Measurements from ENCODE around the gene ADARB1.
"Not testable (repeated sequence)": the region's sequence is repeated elsewhere in the genome, so short reads cannot be mapped to it uniquely, and the experiment has no call there.

Gene ADARB1, protein sequence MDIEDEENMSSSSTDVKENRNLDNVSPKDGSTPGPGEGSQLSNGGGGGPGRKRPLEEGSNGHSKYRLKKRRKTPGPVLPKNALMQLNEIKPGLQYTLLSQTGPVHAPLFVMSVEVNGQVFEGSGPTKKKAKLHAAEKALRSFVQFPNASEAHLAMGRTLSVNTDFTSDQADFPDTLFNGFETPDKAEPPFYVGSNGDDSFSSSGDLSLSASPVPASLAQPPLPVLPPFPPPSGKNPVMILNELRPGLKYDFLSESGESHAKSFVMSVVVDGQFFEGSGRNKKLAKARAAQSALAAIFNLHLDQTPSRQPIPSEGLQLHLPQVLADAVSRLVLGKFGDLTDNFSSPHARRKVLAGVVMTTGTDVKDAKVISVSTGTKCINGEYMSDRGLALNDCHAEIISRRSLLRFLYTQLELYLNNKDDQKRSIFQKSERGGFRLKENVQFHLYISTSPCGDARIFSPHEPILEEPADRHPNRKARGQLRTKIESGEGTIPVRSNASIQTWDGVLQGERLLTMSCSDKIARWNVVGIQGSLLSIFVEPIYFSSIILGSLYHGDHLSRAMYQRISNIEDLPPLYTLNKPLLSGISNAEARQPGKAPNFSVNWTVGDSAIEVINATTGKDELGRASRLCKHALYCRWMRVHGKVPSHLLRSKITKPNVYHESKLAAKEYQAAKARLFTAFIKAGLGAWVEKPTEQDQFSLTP

DNA sequence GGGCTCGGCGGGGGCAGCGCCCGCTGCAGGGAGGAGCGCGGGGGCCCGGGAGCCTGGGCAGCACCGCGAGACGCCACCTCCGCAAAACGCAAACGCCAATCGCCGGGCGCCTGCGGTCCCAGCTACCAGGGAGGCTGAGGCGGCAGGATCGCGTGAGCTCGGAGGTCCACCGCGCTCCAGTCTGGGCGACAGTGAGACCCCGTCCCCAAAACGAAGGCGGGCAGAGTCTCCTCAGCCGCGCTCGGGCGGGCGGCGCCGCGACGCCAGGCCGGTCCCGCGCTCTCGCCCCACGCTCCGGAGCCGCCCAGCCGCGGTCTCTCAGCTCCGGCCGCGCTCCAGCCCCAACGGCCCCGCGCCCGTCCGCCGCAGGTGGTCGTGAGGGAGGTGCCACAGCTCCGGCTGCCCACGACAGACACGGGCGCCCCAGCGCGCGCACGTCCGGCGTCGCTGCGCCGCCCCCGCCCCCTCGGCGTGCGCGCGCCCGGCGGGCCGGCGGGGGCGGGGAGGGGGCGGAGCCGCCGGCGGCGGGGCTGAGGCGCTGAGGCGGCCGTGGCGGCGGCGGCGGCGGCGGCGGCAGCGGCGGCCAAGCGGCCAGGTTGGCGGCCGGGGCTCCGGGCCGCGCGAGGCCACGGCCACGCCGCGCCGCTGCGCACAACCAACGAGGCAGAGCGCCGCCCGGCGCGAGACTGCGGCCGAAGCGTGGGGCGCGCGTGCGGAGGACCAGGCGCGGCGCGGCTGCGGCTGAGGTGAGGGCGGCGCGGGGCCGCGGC lies at the start of gene ADARB1:
Gene ADARB1, plus strand, starts transcription at position 533 of the 770 bp plus-strand sequence. CDS start 97,077 bp downstream, outside the sequence.
- peak; percentile 92 for DNase-seq (ENCODE audit: low spot score)

DNA sequence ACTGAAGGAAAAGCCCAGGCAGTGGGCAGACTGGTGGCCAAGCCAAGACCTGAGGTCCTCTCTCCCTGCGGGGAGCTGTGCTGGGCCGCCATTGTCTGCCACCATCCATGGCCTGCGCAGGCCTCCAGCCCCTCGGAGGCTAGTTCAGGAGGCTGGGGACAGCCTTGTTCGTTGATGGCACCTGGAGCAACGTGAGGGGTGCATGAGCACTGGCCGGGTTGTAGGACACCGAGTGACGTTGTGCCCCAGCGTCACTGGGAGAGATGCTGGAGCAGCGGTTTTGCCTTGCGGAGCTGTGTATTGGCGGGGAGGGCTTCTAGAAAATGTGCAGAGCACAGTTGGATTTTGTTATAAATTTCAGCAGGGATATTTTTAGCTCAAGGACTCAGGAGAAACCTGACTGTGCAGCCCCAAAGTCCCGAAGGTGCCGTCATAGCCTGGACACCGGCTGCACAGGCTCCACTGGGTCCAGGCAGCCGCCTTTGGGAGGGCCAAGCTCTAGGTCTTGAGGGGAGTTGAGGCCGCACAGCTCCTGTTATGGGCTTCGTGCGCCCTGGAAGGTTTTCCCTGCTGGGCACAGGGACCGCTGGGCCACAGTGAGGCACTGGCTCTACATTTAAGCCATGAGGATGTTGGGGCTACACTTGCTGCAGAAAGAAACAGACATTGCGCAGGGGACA lies 48.2 kb upstream of the ADARB1 start:
- no peak for DNase-seq (ENCODE audit: low spot score)

DNA sequence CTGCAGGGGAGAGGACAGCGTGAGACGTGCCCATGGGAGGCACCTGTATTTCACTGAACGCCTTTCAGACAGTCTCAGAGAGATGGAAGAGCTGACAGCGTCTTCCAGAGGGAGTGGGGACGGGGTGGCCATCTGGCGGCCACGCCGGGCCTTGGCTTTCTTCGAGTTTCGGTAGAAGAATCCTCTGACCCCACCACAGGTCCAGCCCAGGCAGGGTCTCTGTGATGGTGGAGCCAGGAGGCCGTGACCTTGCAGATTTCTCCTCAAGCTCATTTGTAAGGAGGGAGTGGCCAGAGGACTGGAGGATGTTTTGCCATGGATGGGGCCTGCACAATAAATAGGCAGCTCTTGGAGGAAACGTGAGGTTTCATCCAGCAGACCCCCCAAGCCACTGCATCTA lies 47.6 kb upstream of the ADARB1 start:
- no peak for DNase-seq (ENCODE audit: low spot score)

DNA sequence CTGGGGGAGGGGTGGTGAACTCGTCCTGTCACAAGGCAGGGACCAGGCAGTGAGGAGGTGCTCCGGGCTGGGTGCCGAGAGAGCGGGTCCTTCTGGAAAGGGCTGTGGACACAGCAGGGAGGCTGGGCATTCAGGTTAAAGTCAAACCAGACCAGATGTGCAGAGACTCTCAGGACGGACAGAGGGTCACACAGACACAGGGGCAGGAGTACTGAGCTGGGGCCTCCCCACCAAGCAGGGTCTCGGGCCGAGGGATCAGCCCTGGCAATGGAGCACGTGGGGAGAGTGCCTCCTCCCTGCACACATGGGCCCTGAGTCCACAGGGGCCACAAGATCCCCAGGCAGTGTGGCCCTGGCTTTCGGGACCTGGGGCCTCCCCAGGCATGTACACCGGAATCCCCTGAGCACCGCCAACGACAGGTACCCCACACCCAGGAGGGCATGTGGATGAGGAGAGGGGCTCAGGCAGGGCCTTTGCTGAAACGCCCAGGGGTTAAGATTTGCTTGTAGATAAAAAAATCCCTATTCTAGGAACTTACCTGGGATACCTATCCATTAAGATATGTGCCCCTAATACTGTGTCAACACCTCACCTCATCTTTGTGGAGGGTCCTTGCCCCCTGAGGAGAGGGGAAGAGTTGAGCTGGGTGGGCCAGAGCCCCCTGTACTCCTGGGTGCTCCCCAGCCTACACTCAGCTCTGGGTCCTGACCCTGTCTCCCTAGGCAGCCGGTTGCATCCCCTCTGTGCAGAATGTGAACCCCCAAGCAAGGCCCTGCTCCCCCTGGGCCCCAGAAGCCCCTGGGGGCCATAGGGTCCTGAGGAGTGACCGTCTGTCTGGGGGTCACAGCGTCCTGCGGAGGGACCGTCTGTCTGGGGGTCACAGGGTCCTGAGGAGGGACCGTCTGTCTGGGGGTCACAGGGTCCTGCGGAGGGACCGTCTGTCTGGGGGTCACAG lies 46.9 kb upstream of the ADARB1 start:
- DNase-seq (ENCODE audit: low spot score) = no peak

DNA sequence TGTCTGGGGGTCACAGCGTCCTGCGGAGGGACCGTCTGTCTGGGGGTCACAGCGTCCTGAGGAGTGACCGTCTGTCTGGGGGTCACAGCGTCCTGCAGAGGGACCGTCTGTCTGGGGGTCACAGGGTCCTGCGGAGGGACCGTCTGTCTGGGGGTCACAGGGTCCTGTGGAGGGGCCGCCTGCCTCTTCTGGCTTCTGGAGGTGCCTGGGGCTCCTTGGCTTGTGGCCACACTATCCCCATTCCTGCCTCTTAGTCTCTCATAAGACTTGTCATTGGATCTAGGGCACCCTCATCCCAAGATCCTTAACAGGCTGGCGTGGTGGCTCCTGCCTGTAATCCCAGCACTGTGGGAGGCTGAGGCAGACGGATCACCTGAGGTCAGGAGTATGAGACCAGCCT lies 45.7 kb upstream of the ADARB1 start:
- not testable (repeated sequence) for DNase-seq (ENCODE audit: low spot score)

DNA sequence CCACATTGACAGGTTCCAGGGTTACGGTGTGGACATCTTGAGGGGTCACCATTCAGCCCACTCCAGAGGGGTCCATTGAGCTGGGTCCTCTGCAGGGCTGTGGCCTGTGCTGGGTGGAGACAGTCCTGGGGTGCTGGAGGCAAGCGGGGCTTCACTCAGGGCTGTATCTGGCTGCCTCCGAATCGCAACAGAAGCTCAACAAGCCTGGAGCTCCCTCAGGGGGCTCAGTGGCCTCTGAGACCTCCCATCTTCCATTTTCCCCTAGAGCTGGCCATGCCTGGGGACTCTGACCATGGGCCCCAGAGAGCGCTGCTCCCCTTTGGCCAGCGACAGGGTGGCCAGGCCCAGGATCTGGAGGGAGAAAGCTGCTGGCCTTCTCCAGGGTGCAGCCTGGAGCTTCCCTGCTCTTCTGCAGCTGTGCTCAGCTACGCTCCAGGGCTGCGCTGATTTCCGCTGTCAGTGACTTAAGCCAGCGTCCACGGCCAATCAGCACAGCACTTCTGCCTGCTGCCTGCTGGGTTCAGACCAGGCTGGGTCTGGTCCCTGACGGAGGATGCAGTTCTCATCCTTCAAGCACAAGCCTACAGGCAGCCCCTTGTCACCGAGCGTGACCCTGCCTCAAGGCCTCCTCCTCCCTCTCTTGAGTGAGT lies 45.0 kb upstream of the ADARB1 start:
- peak; percentile 59 for DNase-seq (ENCODE audit: low spot score)

DNA sequence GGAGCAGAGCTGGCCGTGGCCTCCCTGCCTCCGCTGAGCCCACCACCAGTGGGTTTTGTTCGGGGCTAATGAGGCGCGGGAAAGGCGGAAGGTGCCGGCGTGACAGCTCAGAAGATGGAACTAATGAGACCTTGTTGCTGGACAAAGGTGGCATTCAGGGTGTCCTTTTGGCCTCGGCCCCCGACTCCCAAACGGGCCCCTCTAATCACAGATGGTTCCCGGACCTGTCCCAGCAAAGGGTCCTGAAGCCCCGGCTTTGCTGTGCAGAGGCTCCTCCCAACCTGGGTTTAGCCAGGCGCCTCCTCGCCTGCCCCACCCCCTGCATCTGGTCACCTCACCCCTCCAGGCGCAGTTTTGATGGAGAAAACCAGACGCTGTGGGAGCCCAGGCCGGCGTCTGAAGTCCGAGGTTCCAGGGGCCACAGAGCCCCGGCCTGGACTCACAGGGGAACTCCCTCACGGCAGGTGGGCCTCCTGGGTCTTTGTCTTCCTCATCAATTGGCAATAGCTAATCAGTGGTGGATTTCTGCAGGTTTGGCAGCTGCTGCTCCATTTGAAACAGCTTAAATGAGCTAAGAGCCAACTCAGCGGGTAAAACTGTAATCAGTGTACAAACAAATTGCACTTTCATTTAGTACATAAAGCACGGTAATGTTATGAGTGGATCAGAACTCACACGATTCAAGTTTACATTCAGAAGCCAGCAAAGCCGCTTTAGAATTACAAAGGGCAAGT lies 44.3 kb upstream of the ADARB1 start:
- DNase-seq (ENCODE audit: low spot score) = no peak

DNA sequence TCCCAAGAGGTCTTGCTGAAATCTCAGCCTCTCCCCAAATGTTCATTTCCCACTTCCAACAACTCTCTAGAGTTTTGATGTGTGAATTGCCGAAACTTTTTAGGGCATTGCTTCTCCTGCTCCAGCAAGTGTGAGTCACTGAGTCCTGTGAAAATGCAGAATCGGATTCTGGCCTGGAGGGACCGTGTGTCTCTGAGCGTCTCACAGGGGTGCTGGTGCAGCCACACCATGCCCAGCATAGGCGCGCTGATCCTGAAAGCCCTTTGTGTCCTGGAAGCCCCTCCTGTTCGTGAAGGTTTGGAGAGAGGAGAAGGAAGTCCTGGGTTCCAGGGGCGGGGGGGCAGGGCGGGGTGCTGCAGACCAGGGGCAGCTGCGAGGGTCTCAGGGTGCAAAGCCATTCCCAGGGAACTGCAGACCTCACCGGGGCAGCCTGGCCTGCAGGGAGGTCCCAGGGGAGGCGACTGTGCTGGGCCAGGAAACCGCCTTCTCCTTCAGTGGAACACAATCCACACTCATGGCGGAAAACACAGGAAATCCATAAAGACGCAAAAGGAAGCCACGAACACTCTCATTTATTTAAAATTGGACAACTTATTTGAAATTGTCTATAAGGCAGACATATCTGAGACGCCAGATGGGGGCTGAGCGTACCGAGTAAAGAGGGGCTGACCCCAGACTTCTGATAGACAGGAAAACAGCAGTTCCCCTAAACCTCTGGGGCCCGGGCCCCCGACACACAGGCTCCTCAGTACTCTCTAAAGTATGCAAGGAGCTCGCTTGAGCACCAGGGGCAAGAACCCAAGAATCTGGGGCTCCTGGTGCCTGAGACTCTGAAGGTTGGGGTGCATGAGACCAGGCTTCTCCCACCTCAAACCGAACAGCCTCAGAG lies 43.5 kb upstream of the ADARB1 start:
- DNase-seq (ENCODE audit: low spot score) = peak; percentile 57

DNA sequence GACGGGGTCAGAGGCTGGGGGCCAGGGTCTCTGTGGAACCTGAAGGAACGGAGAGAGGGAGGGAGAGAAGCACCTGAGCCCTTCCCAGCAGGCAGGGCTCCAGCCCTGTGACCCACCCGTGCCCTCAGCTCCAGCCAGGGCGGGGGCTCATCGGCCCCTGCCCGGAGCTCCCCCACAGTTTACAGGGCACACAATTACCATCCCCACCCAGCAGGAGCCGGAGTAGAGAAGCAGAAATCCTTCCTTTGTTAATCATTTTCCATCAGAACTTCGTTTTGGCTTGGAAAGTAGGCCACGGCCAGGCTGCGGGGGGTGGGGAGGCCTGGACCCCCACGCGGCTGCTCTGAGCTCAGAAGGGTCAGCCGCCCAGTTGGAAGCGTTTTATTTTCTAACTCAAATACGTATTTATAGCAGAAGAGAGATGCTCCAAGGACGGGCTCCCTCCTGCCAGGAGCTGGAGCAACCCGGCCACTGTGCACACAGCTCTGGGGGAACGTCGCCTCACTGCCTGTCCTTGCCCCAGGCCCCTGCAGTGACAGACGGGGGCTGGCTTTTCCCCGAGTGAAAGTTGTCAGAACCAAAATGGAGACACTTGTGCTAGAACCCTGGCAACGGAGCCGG lies 42.7 kb upstream of the ADARB1 start:
- no peak for DNase-seq (ENCODE audit: low spot score)

DNA sequence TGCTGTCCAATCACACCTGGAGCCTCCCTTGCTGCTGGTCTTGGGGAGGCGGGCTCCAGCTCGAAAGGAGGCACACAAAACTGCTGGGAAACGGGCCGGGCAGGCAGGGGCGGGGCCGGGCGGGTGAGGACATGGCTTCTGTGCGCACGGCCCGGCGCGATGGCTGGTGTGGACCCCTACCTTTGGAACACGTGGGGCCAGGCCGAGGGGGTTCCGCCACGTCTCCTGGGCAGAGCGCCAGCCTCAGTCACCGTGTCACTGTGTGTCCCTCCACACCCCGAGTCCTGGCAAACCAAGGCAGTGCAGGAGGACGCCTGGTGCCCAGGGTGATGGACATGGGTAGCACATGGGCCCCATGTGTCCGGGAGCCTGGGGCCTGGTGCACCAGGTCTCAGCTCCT lies 42.0 kb upstream of the ADARB1 start:
- DNase-seq (ENCODE audit: low spot score) = no peak

DNA sequence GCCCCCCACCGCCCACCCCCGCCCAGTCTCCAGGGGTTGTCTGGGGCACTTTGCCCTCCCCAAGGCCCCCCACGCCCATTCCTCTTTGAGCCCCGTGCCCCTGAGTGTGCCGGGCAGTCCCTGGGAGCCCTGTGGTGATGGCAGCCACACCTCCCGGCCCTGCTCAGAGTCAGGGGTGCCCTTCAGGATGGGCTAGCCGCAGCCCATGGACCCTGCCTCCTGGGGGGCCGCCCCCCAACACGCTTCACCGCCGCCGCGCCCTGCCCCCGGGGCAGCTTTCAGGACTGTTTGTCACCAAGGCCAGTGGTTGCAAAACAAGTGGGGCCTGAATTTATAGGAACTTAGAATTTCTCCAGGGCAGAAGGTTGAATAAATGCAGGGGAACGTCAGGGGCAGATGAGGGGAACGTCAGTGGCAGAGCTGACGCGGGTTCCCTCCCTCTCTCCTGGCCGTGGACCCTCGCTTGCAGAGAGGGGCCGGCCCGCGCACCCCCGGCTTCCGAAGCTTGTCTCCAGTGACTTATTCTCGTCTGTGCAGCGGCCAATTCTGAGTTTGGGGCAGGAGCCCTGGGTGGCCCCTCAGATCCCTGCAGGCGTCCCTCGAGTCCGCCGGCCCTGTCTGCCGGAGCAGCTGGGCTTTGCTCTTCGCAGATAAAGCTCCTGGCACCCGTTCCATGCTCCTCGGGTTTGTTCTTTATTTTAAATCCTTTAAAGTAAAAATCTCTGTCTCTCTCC lies 41.2 kb upstream of the ADARB1 start:
- no peak for DNase-seq (ENCODE audit: low spot score)

DNA sequence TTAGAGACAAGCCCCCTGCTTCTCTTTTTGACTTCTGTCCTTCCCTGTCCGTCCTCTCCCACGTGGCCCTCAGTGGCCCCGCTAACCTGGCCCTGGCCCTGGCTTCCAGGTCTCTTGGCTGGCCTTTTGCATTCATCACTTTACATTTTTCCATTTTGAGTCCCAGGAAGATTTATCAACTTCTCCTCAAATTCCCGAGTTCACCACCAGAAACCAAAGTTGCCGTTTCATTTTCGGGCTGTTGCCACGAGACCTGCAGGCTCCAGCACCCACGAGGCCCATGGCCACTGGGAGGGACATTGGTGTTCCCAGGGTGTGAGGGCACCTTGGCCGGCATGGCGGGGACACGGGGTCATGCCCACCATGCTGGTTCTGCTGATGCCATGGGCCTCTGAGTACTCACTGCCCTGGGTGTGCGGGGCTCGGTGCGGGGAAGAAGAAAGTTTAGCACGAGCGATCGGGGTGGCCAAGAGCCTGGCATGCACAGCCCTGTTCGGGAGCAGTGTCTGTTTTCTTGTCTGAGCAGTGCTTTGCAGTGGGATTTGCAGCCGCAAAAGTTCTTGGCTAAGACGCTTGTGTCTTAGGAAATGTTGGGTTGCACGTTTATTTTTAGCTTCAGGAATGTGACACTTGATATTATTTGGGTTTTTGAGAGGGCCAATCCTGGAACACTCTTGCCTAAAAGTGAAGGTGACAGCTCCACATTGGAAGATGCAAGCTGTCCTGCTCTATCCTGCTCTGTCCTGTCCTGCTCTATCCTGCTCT lies 40.4 kb upstream of the ADARB1 start:
- peak; percentile 87 for DNase-seq (ENCODE audit: low spot score)

DNA sequence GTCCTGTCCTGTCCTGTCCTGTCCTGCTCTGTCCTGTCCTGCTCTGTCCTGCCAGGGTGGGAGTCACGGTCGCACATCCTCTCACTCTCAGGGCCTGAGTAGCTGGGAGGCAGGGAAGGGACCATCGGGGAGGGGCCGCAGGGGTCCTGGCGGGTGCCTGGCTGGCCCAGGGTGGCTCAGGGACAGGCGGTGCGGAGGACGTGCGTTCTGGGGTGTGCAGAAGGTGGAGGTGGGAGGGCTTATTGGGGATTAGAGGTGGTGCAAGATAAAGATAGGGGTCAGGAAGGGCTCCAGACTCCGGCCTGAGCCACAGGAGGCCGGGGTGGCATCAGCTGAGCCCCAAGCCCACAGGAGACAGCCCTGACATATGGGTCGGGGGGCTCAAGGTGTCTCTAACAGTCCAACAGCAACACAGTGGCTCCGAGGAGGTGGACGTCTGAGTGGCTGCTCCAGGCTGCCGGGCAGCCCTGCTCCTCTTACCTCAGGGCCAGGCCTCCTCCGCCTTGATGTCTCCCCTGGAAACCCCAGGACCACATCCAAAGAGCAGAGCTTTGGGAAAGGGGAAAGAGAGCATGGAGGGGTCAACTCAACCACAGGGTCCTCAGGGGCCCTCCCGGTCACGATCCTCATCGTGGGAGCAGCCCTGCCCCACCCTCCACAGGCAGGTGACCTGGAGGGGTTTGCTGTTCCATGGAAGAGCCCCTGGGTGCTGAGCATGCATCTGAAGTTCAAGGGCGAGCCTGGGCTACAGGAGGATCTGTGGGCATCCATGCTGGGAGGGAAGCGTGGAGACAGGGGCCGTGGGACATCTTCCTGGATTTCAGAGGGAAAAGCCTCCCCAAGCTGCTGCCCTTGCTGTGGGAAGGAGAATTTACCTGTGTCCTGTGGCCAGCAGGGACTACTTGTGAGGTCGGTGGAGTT lies 39.6 kb upstream of the ADARB1 start:
- DNase-seq (ENCODE audit: low spot score) = no peak

DNA sequence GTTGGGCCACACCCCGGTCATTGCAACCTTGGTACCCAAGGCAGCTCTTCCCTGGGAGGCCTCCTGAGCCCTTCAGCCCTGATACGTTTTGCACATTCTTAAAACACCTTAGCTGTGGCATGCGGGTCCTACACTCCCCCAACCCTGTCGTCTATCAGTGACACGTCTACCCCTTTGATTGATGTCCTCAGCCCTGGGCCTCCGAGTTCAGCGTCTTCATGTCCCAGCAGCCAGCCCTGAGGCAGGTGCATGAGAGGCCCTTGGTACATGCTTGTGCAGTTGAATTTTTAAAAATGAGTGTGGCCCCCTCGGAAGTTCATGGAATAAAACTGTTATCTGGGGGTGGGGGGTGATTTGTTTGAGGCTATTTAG lies 38.9 kb upstream of the ADARB1 start:
- DNase-seq (ENCODE audit: low spot score) = no peak

DNA sequence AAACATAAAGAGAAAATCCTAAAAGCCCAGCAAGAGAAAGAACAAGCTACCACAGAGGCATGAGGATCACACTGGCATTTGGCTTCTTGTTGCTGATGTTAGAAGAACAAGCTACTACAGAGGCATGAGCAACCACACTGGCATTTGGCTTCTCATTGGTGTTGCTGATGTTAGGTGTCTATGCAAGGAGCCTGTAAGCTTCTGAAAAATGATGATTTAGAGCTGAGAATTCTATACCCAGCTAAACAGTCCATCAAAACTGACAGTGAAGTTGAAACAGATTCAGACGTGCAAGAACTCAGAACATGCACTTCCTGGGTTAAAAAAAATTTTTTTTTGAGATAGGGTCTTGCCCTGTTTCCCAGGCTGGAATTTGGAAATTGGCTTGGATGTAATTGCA lies 37.8 kb upstream of the ADARB1 start:
- DNase-seq (ENCODE audit: low spot score) = no peak

DNA sequence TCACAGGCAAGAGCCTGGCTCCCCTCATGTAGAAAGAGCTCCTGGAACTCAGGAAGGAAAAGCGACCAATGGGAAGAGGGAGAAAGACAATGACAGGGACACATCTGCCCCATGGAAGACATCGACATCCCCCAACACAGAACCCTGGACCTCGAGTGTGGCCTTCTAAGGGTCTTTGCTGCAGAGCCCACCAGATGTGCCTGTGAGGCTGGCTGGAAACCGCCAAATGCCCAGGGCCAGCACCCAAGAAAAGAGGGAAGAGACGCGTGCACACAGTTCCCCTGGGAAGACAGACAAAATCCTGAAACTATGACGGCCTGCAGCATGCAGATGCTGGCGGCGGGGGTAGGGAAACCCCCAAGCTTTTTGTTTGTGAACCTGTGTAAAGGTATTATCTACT lies 36.4 kb upstream of the ADARB1 start:
- DNase-seq (ENCODE audit: low spot score) = no peak

Data from AG08396 (cell line).